Measurements from ENCODE around the gene LRRC27. TPM values are rescaled to one million over a fixed set of nuclear protein-coding genes. Genes with fewer than 3 reads are reported as not detected.

The LRRC27 gene
- total and polyA plus RNA-seq, 9 donors, result 6.3 to 10.3 (median 7.5) TPM

GRCh38 chr10:132338876-132339275 lies 6.9 kb downstream of the LRRC27 start:
- Histone ChIP-seq H3K4me3 (ENCODE audit: low read length) (no peak overlapping the region), H3K36me3 (ENCODE audit: control insufficient read depth, insufficient read depth, low read length) (peaks cover 17% of the 10 kb centered on the region), H3K27ac (ENCODE audit: low read length) (no peak overlapping the region), H3K9me3 (replicated peaks; ENCODE audit: control insufficient read depth, low read depth, low read length) (no peaks in the 10 kb centered on the region), H3K27me3 (ENCODE audit: control insufficient read depth, insufficient read depth, low read length) (no peaks in the 10 kb centered on the region), H3K4me1 (ENCODE audit: control insufficient read depth, insufficient read depth, low read length) (peaks cover 3% of the 10 kb centered on the region)
- no peak for DNase-seq
- WGBS (ENCODE audit: insufficient coverage), result 89% methylated on average over 10 of the region's 10 CpGs

DNA sequence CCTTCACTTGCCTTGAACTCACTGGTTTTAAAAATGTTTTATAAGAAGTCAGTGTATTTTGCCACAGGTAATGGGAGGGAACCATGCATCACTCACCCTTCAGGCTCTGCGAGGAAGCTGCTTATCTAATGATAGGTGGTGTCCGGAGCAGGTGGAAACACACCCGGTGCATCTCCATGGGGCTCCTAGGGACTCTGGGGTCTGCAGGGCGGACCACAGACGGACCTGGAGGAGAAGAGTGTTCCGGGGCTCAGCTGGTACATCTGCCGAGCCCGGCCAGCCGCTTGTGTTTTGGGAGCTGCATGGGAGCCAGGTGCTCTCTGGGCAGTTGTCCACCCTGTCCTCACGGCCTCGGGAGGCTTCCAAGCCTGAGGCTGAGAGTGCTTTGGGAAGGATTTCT lies 7.3 kb downstream of the LRRC27 start:
- Histone ChIP-seq H3K4me3 (ENCODE audit: low read length) (no peak overlapping the region), H3K27me3 (ENCODE audit: control insufficient read depth, insufficient read depth, low read length) (no peaks in the 10 kb centered on the region), H3K9me3 (replicated peaks; ENCODE audit: control insufficient read depth, low read depth, low read length) (no peaks in the 10 kb centered on the region), H3K27ac (ENCODE audit: low read length) (no peak overlapping the region), H3K36me3 (ENCODE audit: control insufficient read depth, insufficient read depth, low read length) (peaks cover 15% of the 10 kb centered on the region), H3K4me1 (ENCODE audit: control insufficient read depth, insufficient read depth, low read length) (peaks cover 3% of the 10 kb centered on the region)
- WGBS (ENCODE audit: insufficient coverage), result 91% methylated on average over 10 of the region's 11 CpGs
- DNase-seq, result no peak

DNA sequence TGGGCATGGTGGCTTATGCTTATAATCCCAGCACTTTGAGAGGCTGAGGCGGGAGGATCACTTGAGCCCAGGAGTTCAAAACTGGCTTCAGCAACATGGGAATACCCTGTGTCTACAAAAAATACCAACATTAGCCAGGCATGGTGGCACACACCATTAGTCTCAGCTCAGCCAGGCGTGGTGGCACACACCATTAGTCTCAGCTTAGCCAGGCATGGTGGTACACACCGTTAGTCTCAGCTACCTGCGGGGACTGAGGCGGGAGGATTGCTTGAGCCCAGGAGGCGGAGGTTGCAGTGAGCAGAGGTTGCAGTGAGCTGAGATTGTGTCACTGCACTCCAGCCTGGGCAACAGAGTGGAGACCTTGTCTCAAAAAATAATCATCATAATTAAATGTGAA lies 9.0 kb downstream of the LRRC27 start:
- 87% methylated on average over 5 of the region's 6 CpGs for WGBS (ENCODE audit: insufficient coverage)
- H3K36me3 ChIP-seq (ENCODE audit: control insufficient read depth, insufficient read depth, low read length), result peaks cover 28% of the 10 kb centered on the region

GRCh38 chr10:132341781-132342180 lies 9.8 kb downstream of the LRRC27 start:
- WGBS (ENCODE audit: insufficient coverage), result 76% methylated on average over 3 of the region's 4 CpGs
- H3K36me3 ChIP-seq (ENCODE audit: control insufficient read depth, insufficient read depth, low read length), result peaks cover 28% of the 10 kb centered on the region
- no peaks in the 10 kb centered on the region for H3K9me3 ChIP-seq (replicated peaks; ENCODE audit: control insufficient read depth, low read depth, low read length)
- no peak for DNase-seq
- no peak overlapping the region for H3K27ac ChIP-seq (ENCODE audit: low read length)
- no peaks in the 10 kb centered on the region for H3K27me3 ChIP-seq (ENCODE audit: control insufficient read depth, insufficient read depth, low read length)
- H3K4me3 ChIP-seq (ENCODE audit: low read length), result no peak overlapping the region
- no peaks in the 10 kb centered on the region for H3K4me1 ChIP-seq (ENCODE audit: control insufficient read depth, insufficient read depth, low read length)

More for the DNA sequence above, 9.0 kb downstream of the LRRC27 start:
- DNase-seq, result no peak
- H3K4me1 ChIP-seq (ENCODE audit: control insufficient read depth, insufficient read depth, low read length), result peaks cover 3% of the 10 kb centered on the region
- H3K9me3 ChIP-seq (replicated peaks; ENCODE audit: control insufficient read depth, low read depth, low read length), result no peaks in the 10 kb centered on the region
- H3K27me3 ChIP-seq (ENCODE audit: control insufficient read depth, insufficient read depth, low read length), result no peaks in the 10 kb centered on the region
- H3K27ac ChIP-seq (ENCODE audit: low read length), result no peak overlapping the region
- no peak overlapping the region for H3K4me3 ChIP-seq (ENCODE audit: low read length)

- H3K4me1 ChIP-seq (ENCODE audit: control insufficient read depth, insufficient read depth, low read length), result no peaks in the 10 kb centered on the region
- peaks cover 28% of the 10 kb centered on the region for H3K36me3 ChIP-seq (ENCODE audit: control insufficient read depth, insufficient read depth, low read length)
- no peak overlapping the region for H3K27ac ChIP-seq (ENCODE audit: low read length)
- DNase-seq, result no peak
- WGBS (ENCODE audit: insufficient coverage), result 75% methylated on average over 4 of the region's 7 CpGs
- no peak overlapping the region for H3K4me3 ChIP-seq (ENCODE audit: low read length)
- no peaks in the 10 kb centered on the region for H3K9me3 ChIP-seq (replicated peaks; ENCODE audit: control insufficient read depth, low read depth, low read length)
- H3K27me3 ChIP-seq (ENCODE audit: control insufficient read depth, insufficient read depth, low read length), result no peaks in the 10 kb centered on the region
These were observed 10.6 kb downstream of the LRRC27 start for GRCh38 chr10:132342553-132342952.

DNA sequence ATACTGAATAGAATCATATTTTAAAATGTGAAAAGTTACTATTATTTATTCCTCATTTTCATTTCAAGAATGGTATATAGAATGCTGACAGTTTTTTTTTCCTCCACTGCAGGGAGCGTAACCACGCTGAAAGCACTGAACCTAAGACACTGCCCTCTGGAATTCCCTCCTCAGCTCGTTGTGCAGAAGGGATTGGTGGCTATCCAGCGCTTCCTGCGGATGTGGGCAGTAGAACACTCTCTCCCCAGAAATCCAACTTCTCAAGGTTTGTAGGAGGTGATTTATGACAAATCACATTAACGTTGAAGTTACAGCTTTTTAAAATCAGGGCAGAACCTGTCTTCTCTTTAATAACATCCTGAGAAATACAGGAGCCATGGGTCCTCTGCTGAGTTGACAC lies 12.4 kb downstream of the LRRC27 start:
- Histone ChIP-seq H3K4me3 (ENCODE audit: low read length) (no peak overlapping the region), H3K27ac (ENCODE audit: low read length) (no peak overlapping the region), H3K27me3 (ENCODE audit: control insufficient read depth, insufficient read depth, low read length) (no peaks in the 10 kb centered on the region), H3K9me3 (replicated peaks; ENCODE audit: control insufficient read depth, low read depth, low read length) (no peaks in the 10 kb centered on the region), H3K4me1 (ENCODE audit: control insufficient read depth, insufficient read depth, low read length) (no peaks in the 10 kb centered on the region), H3K36me3 (ENCODE audit: control insufficient read depth, insufficient read depth, low read length) (peaks cover 37% of the 10 kb centered on the region)
- WGBS (ENCODE audit: insufficient coverage), result no CpG with 5 or more reads among the region's 6 CpGs
- no peak for DNase-seq

DNA sequence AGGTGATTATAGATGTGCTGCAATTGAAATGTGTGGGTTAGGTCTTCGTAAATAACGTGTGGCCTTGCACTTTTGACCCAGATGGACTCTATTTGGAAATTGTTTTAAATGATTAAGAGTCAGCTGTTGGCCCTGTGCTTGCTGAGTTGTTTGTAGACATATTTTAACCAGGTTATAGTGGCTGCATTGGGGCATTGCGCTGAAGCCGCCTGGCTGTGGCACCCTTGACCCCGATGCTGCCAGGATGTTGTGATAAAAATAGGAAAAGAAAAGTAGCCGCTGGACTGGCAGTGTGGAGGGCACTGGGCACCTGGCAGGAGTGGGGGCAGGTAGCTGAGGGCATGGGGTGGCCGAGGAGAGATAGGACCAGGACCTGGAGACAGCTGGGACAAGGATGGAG lies 13.4 kb downstream of the LRRC27 start:
- 91% methylated on average over 7 of the region's 7 CpGs for WGBS (ENCODE audit: insufficient coverage)
- Histone ChIP-seq H3K27me3 (ENCODE audit: control insufficient read depth, insufficient read depth, low read length) (no peaks in the 10 kb centered on the region), H3K9me3 (replicated peaks; ENCODE audit: control insufficient read depth, low read depth, low read length) (no peaks in the 10 kb centered on the region), H3K36me3 (ENCODE audit: control insufficient read depth, insufficient read depth, low read length) (peaks cover 33% of the 10 kb centered on the region), H3K4me1 (ENCODE audit: control insufficient read depth, insufficient read depth, low read length) (no peaks in the 10 kb centered on the region), H3K4me3 (ENCODE audit: low read length) (no peak overlapping the region), H3K27ac (ENCODE audit: low read length) (no peak overlapping the region)
- no peak for DNase-seq

DNA sequence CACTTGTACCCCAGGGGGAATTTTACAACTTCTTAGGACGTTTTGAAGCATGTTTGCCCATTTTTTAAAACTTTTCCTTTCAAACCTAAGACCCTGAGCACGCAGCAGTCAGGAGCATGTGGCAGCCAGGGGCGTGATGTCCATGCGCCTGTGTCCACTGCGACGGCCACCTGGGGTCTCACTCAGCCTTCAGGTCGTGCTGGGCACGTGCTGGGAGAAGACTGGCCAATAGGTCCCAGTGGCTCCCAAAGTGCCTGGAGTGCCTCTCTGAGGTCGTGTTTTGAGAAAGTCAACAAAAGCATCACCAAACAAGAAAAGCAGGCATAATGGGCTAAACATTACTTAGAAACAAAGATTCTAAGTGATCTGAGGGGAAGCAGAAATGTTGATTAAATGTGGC lies 14.8 kb downstream of the LRRC27 start:
- Histone ChIP-seq H3K27ac (ENCODE audit: low read length) (no peak overlapping the region), H3K4me1 (ENCODE audit: control insufficient read depth, insufficient read depth, low read length) (no peaks in the 10 kb centered on the region), H3K27me3 (ENCODE audit: control insufficient read depth, insufficient read depth, low read length) (no peaks in the 10 kb centered on the region), H3K4me3 (ENCODE audit: low read length) (no peak overlapping the region), H3K36me3 (ENCODE audit: control insufficient read depth, insufficient read depth, low read length) (peaks cover 31% of the 10 kb centered on the region), H3K9me3 (replicated peaks; ENCODE audit: control insufficient read depth, low read depth, low read length) (no peaks in the 10 kb centered on the region)
- 92% methylated on average over 7 of the region's 9 CpGs for WGBS (ENCODE audit: insufficient coverage)
- DNase-seq, result no peak

DNA sequence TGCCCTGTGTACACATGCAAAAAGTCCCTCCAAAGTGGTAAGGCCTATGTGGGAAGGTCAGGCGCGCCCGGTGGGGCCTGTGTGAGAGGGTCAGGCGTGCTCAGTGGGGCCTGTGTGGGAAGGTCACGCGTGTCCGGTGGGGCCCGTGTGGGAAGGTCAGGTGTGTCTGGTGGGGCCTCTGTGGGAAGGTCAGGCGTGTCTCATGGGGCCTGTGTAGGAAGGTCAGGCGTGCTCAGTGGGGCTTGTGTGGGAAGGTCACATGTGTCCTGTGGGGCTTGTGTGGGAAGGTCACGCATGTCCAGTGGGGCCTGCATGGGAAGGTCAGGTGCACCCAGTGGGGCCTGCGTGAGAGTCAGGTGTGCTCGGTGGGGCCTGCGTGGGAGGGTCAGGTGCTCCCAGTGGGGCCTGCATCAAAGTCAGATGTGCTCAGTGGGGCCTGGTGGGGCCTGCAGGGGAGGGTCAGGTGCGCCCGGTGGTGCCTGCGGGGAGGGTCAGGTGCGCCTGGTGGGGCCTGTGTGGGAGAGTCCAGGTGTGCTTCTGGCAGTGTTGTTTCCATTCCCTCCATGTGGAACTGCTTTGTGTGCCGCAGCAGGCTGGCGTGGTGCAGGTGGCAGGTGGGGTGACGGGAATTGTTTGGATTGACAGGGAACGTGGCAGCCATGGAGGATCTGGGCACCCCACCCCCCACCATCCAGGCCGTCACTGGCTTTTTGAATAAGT lies 15.4 kb downstream of the LRRC27 start:
- WGBS (ENCODE audit: insufficient coverage), result 92% methylated on average over 18 of the region's 23 CpGs
- H3K36me3 ChIP-seq (ENCODE audit: control insufficient read depth, insufficient read depth, low read length), result peaks cover 30% of the 10 kb centered on the region

GRCh38 chr10:132347931-132348267 lies 15.9 kb downstream of the LRRC27 start:
- no peak for DNase-seq
- Histone ChIP-seq H3K9me3 (replicated peaks; ENCODE audit: control insufficient read depth, low read depth, low read length) (no peaks in the 10 kb centered on the region), H3K4me1 (ENCODE audit: control insufficient read depth, insufficient read depth, low read length) (no peaks in the 10 kb centered on the region), H3K4me3 (ENCODE audit: low read length) (no peak overlapping the region), H3K27ac (ENCODE audit: low read length) (no peak overlapping the region), H3K27me3 (ENCODE audit: control insufficient read depth, insufficient read depth, low read length) (no peaks in the 10 kb centered on the region), H3K36me3 (ENCODE audit: control insufficient read depth, insufficient read depth, low read length) (peaks cover 31% of the 10 kb centered on the region)
- 68% methylated on average over 9 of the region's 13 CpGs for WGBS (ENCODE audit: insufficient coverage)

More for the DNA sequence above, 15.4 kb downstream of the LRRC27 start:
- H3K9me3 ChIP-seq (replicated peaks; ENCODE audit: control insufficient read depth, low read depth, low read length), result no peaks in the 10 kb centered on the region
- no peaks in the 10 kb centered on the region for H3K27me3 ChIP-seq (ENCODE audit: control insufficient read depth, insufficient read depth, low read length)
- no peak overlapping the region for H3K4me3 ChIP-seq (ENCODE audit: low read length)
- H3K27ac ChIP-seq (ENCODE audit: low read length), result no peak overlapping the region
- H3K4me1 ChIP-seq (ENCODE audit: control insufficient read depth, insufficient read depth, low read length), result no peaks in the 10 kb centered on the region
- no peak for DNase-seq

- no peaks in the 10 kb centered on the region for H3K4me1 ChIP-seq (ENCODE audit: control insufficient read depth, insufficient read depth, low read length)
- DNase-seq, result no peak
- no peak overlapping the region for H3K27ac ChIP-seq (ENCODE audit: low read length)
- 91% methylated on average over 4 of the region's 6 CpGs for WGBS (ENCODE audit: insufficient coverage)
- H3K4me3 ChIP-seq (ENCODE audit: low read length), result no peak overlapping the region
- H3K9me3 ChIP-seq (replicated peaks; ENCODE audit: control insufficient read depth, low read depth, low read length), result no peaks in the 10 kb centered on the region
- H3K36me3 ChIP-seq (ENCODE audit: control insufficient read depth, insufficient read depth, low read length), result peaks cover 38% of the 10 kb centered on the region
- H3K27me3 ChIP-seq (ENCODE audit: control insufficient read depth, insufficient read depth, low read length), result no peaks in the 10 kb centered on the region
These were observed 17.8 kb downstream of the LRRC27 start for GRCh38 chr10:132349766-132350165.

Measured in muscle of leg (tissue), 11 donors.